GM04503 (cell line): ENCODE data around the gene ANKRD36.
A peak's percentile ranks its signal among the peaks of the same experiment; 100 is the strongest.
"Not testable (repeated sequence)": the region's sequence is repeated elsewhere in the genome, so short reads cannot be mapped to it uniquely, and the experiment has no call there.

ENCODE experiments used
- DNase-seq: peaks from one replicate; pipeline ENCODE4 v3.0.0-alpha.2; 2012; ENCODE audit warnings: low read depth

ANKRD36 gene

GRCh38 chr2:97113882-97114255 is 916 bp downstream of the ANKRD36 start:
- not testable (repeated sequence) for DNase-seq

- DNase-seq = not testable (repeated sequence)
Measured at GRCh38 chr2:97129090-97129489, 16.1 kb downstream of the ANKRD36 start.

GRCh38 chr2:97144016-97144415 is 31.1 kb downstream of the ANKRD36 start:
- not testable (repeated sequence) for DNase-seq

GRCh38 chr2:97166548-97166947 is 53.6 kb downstream of the ANKRD36 start:
- not testable (repeated sequence) for DNase-seq

- DNase-seq = not testable (repeated sequence)
Measured at GRCh38 chr2:97167938-97168337, 55.0 kb downstream of the ANKRD36 start.

GRCh38 chr2:97168583-97168982 is 55.6 kb downstream of the ANKRD36 start:
- DNase-seq = not testable (repeated sequence)

- not testable (repeated sequence) for DNase-seq
Measured at GRCh38 chr2:97180391-97180790, 67.4 kb downstream of the ANKRD36 start.

- peak; percentile 64 for DNase-seq
Measured at GRCh38 chr2:97195349-97195748, 82.4 kb downstream of the ANKRD36 start.

- DNase-seq = not testable (repeated sequence)
Measured at GRCh38 chr2:97197251-97197650, 84.3 kb downstream of the ANKRD36 start.

GRCh38 chr2:97200887-97201286 is 87.9 kb downstream of the ANKRD36 start:
- not testable (repeated sequence) for DNase-seq

- DNase-seq = not testable (repeated sequence)
Measured at GRCh38 chr2:97202643-97203250, 89.8 kb downstream of the ANKRD36 start.

GRCh38 chr2:97210325-97210724 is 97.4 kb downstream of the ANKRD36 start:
- DNase-seq = no peak

- DNase-seq = not testable (repeated sequence)
Measured at GRCh38 chr2:97215025-97215424, 102.1 kb downstream of the ANKRD36 start.

GRCh38 chr2:97230848-97231585 is 118.1 kb downstream of the ANKRD36 start:
- DNase-seq = not testable (repeated sequence)

GRCh38 chr2:97232981-97233380 is 120.0 kb downstream of the ANKRD36 start:
- DNase-seq = not testable (repeated sequence)

- DNase-seq = not testable (repeated sequence)
Measured at GRCh38 chr2:97233660-97234295, 120.8 kb downstream of the ANKRD36 start.

GRCh38 chr2:97261192-97261591 is 148.2 kb downstream of the ANKRD36 start:
- DNase-seq = not testable (repeated sequence)

- not testable (repeated sequence) for DNase-seq
Measured at GRCh38 chr2:97266449-97266848, 153.5 kb downstream of the ANKRD36 start.

- DNase-seq = no peak
Measured at GRCh38 chr2:97267411-97268074, 154.6 kb downstream of the ANKRD36 start.

- DNase-seq = not testable (repeated sequence)
Measured at GRCh38 chr2:97268075-97268591, 155.2 kb downstream of the ANKRD36 start.

- DNase-seq = not testable (repeated sequence)
Measured at GRCh38 chr2:97276232-97276798, 163.4 kb downstream of the ANKRD36 start.

GRCh38 chr2:97285187-97285586 is 172.2 kb downstream of the ANKRD36 start:
- DNase-seq = not testable (repeated sequence)
